ENCODE measurements around the gene LCN2. TPM values are rescaled to one million over a fixed set of nuclear protein-coding genes. Genes with fewer than 3 reads are reported as not detected.

Gene LCN2
- total RNA-seq, 4 donors from 2014 or later: 36.2 to 931 (median 809) TPM

DNA sequence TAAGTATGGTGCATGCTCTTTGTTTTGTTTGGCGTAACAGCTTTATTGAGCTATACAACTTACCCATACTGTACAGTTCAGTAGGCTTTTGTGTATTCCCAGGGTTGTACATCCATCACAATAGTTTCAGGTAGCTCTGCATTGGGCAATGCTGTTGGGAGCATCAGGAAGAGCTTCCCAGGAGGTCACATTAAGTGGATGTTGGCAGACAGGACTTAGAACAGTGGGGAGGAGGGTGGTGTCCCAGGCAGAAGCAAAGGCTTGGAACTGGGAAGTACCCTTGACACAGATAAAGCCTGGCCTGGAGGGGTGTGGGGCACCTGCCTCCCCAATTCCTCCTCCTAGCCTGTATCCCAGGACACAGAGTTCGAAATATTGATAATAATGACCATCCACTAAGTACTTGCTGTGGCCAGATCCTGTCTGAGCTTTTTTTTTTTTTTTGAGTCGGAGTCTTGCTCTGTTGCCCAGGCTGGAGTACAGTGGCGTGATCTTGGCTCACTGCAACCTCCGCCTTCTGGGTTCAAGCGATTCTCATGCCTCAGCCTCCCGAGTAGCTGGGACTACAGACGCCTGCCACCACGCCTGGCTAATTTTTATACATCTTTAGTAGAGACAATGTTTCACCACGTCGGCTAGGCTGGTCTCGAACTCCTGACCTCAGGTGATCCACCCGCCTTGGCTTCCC, 12.1 kb downstream of the LCN2 start:
- TF ChIP-seq POLR2A (IDR thresholded peaks at IDR 0.05): no peak
- no peak for TF ChIP-seq CTCF (IDR thresholded peaks at IDR 0.05)
- Histone ChIP-seq H3K36me3 (peaks cover 11 to 44% (median 15%) of the 10 kb centered on the region in 3 donors), H3K4me1 (peaks cover 11 to 41% (median 15%) of the 10 kb centered on the region in 3 donors), H3K27ac (no peak overlapping the region), H3K4me3 (peak overlapping the region in 2 of 4 donors; percentile 62 to 73), H3K27me3 (no peaks in the 10 kb centered on the region), H3K9me3 (no peaks in the 10 kb centered on the region)
- DNase-seq: no peak
- WGBS, 2 donors: 80 to 81% methylated on average over 13 of the region's 13 CpGs
- intact Hi-C loops (cut with DNase I): no loop called here

- H3K4me1 ChIP-seq: peaks cover 11 to 41% (median 15%) of the 10 kb centered on the region in 3 donors
- H3K27ac ChIP-seq: no peak overlapping the region
- no peak for TF ChIP-seq CTCF (IDR thresholded peaks at IDR 0.05)
- H3K27me3 ChIP-seq: no peaks in the 10 kb centered on the region
- DNase-seq: no peak
- intact Hi-C loops (cut with DNase I): no loop called here
- 84 to 89% methylated on average over 7 to 8 of the region's 10 CpGs for WGBS, 2 donors
- H3K4me3 ChIP-seq: no peak overlapping the region
- no peaks in the 10 kb centered on the region for H3K9me3 ChIP-seq
- peaks cover 21 to 55% (median 22%) of the 10 kb centered on the region in 3 donors for H3K36me3 ChIP-seq
These were observed 13.2 kb downstream of the LCN2 start for GRCh38 chr9:128162215-128163026.

DNA sequence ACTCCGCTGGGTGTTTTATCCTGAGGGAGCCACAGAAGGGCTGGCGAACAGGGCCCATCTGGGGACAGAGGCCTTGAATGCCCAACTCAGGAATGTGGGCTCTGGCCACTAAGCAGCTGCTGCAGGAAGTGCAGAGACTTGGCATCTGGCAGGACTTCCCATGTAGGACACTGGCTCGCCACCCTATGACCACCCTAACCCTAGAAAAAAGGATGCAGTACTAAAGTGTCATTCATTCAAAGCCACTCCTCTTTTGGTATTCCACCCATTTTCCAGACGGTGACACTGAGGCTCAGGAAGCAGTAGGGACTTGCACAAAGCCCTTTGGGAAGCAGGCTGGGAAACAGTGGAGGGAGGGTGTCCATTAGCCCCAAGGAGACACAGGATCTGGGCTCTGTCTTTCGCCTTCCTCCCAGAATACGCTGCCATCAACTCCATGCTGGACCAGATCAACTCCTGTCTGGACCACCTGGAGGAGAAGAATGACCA, 13.8 kb downstream of the LCN2 start:
- Histone ChIP-seq H3K27ac (no peak overlapping the region), H3K36me3 (peaks cover 27 to 62% (median 29%) of the 10 kb centered on the region in 3 donors), H3K27me3 (no peaks in the 10 kb centered on the region), H3K4me3 (no peak overlapping the region), H3K9me3 (no peaks in the 10 kb centered on the region), H3K4me1 (peaks cover 11 to 41% (median 15%) of the 10 kb centered on the region in 3 donors)
- intact Hi-C loops (cut with DNase I): no loop called here
- TF ChIP-seq CTCF (IDR thresholded peaks at IDR 0.05) (no peak), POLR2A (IDR thresholded peaks at IDR 0.05) (no peak)
- no peak for DNase-seq
- WGBS, 2 donors: 86 to 93% methylated on average over 2 to 6 of the region's 6 CpGs

DNA sequence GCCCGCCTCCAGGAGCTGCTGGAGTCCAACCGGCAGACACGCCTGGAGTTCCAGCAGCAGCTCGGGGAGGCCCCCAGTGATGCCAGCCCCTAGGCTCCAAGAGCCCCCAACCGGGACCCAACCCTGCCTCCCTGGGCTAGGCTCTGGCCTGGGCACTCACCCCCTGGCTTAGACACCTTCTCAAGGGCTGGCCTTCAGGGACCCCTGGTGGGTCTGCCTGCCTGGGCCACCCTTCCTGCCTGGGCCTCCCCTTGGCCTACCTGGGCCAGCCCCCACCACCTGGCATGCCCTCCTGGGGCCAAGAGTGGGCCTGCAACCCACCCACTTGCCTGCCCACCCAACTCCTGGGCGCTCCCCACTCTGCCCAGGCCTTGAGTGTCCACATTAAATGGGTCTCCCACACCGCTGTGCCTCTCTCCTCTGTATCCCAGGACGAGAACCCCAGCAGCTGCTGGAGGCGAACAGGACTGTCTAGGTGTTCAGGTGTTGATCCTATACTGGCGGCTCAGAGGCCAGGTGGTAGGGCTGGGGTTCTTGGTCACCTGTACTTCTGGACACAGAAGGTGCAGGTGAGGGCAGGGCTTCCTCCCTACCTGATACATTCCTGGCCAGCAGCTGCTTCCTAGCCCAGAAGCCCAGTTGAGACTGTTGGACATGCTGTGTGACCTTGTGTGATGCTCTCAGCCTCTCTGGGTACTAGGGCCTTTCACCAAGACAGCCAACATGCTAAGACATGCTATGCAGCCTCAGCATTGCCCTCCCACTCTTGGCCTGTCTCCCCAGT, 14.5 kb downstream of the LCN2 start:
- no peak for DNase-seq
- intact Hi-C loops (cut with DNase I): no loop called here
- WGBS, 2 donors: 95% methylated on average over 6 of the region's 10 CpGs; no CpG with 5 or more reads in 1 of the 2 donors
- Histone ChIP-seq H3K27ac (no peak overlapping the region), H3K4me1 (peaks cover 11 to 41% (median 15%) of the 10 kb centered on the region in 3 donors), H3K9me3 (no peaks in the 10 kb centered on the region), H3K36me3 (peaks cover 28 to 68% (median 29%) of the 10 kb centered on the region in 3 donors), H3K27me3 (no peaks in the 10 kb centered on the region), H3K4me3 (no peak overlapping the region)
- no peak for TF ChIP-seq POLR2A (IDR thresholded peaks at IDR 0.05)
- no peak for TF ChIP-seq CTCF (IDR thresholded peaks at IDR 0.05)
